ENCODE results near the gene SORCS2.

- no peak for TF ChIP-seq CTCF (IDR thresholded peaks at IDR 0.05)
- no peak for TF ChIP-seq POLR2A (IDR thresholded peaks at IDR 0.05)
Measured at GRCh38 chr4:7573576-7574091, 381.3 kb downstream of the SORCS2 start.

All from right lobe of liver (tissue), 4 donors.